Effector memory CD8-positive, alpha-beta T cell (primary cell): ENCODE results near the gene ANO1.

Experiments
- ATAC-seq: fragments of 150-1000 bp; cut with Tn5 transposase; replicated peaks from 2 replicates; pipeline ENCODE4 v1.10.0; 2021; ENCODE audit warnings: mild to moderate bottlenecking, moderate library complexity
- DNase-seq, 3 experiments: peaks; one replicate each; pipeline ENCODE4 v3.0.0; 2021
- H3K27ac Mint-ChIP-seq, 2 donors: one replicate each; pipeline ENCODE4 v1.8.0; 2022; ENCODE audit warnings: mild to moderate bottlenecking in 2 of 2, mixed read lengths in 2 of 2, moderate library complexity in 2 of 2
- H3K27me3 Mint-ChIP-seq, 2 donors: one replicate each; pipeline ENCODE4 v1.8.0; 2022; ENCODE audit warnings: mixed read lengths in 2 of 2
- H3K36me3 Mint-ChIP-seq: one replicate; pipeline ENCODE4 v1.8.0; 2022; ENCODE audit warnings: mild to moderate bottlenecking, moderate library complexity, mixed read lengths; ENCODE audit not compliant: insufficient read depth
- H3K4me1 Mint-ChIP-seq, 2 donors: one replicate each; pipeline ENCODE4 v1.8.0; 2022; ENCODE audit warnings: low read depth in 2 of 2, mixed read lengths in 2 of 2
- H3K4me3 Mint-ChIP-seq, 2 donors: one replicate each; pipeline ENCODE4 v1.8.0; 2022; ENCODE audit warnings: mild to moderate bottlenecking in 2 of 2, mixed read lengths in 2 of 2, moderate library complexity in 2 of 2
- H3K9me3 Mint-ChIP-seq, 2 donors: one replicate each; pipeline ENCODE4 v1.8.0; 2022; ENCODE audit warnings: mixed read lengths in 2 of 2

The ANO1 gene

DNA sequence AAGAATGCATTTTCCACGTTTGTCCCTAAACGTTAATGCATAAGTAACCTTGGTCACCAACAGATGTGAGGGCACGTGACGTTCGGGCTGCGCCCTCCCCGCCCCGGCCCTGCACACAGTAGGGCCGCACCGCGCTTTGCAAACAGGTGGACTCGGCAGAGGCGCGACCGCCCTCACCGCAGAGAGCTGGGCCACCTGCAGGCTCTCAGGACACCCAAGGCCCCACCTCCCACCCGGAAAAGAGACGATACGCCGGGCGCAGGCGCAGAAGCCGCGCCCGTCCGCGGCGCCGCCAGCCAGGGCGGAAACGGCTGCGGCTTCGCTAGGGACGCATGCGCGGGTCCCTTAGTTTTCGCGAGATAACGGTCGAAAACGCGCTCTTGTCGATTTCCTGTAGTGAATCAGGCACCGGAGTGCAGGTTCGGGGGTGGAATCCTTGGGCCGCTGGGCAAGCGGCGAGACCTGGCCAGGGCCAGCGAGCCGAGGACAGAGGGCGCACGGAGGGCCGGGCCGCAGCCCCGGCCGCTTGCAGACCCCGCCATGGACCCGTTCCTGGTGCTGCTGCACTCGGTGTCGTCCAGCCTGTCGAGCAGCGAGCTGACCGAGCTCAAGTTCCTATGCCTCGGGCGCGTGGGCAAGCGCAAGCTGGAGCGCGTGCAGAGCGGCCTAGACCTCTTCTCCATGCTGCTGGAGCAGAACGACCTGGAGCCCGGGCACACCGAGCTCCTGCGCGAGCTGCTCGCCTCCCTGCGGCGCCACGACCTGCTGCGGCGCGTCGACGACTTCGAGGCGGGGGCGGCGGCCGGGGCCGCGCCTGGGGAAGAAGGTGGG lies 125.0 kb downstream of the ANO1 start, which contains the start of gene FADD:
Gene FADD (plus strand): TSS at position 377 of the 831 bp plus-strand sequence. CDS start 164 bp downstream, at position 541.
- peaks cover 57% of the 10 kb centered on the region for H3K36me3 Mint-ChIP-seq
- H3K27me3 Mint-ChIP-seq, result no peaks in the 10 kb centered on the region
- peak within 1 kb of the TSS; percentile 98 to 99 for H3K27ac Mint-ChIP-seq
- ATAC-seq (peak; percentile 68), DNase-seq (peak; percentile 86 to 88 (median 88))
- no peaks in the 10 kb centered on the region for H3K9me3 Mint-ChIP-seq
- H3K4me1 Mint-ChIP-seq, result peaks cover 28 to 37% of the 10 kb centered on the region in 2 donors
- H3K4me3 Mint-ChIP-seq, result peak within 1 kb of the TSS; percentile 90 to 93

DNA sequence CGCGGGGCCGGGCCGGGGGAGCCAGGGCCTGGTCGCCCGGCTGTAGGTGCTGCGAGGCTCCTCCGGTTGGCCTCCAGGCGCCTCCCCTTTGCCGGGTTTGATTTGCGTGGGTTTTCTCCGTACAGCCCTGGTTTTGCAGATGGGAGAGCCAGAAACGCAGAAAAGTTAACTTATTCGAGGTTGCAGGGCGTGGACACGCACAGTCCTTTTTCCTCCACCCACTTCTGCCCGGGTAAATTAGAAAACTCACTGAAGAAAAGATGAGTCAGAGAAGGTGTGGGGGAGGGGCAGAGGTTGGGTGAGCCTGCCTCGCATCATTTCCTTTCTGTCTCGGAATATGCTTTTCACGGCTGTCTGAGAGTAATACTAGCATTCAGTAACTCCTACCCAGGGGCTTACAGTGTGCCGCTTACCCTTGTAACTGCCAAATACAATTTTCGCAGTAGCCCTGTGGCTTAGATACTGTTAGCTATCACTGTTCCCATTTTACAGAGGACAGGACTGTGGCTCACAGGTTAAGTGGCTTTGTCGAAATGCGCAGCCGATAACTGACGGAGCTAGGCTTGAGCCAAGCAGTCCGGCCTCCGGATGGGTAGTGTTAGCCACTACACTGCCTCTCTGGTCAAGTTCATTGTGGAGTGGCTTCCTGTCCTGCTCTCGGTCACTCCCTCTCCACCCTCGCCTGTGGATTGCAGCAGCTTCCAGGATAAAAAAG lies 125.8 kb downstream of the ANO1 start:
- no peaks in the 10 kb centered on the region for H3K9me3 Mint-ChIP-seq
- H3K4me1 Mint-ChIP-seq, result peaks cover 33 to 43% of the 10 kb centered on the region in 2 donors
- DNase-seq, result peak; percentile 86 to 93 (median 92)
- peak; percentile 77 for ATAC-seq
- peak overlapping the region; percentile 90 to 93 for H3K4me3 Mint-ChIP-seq
- H3K27me3 Mint-ChIP-seq, result no peaks in the 10 kb centered on the region
- peaks cover 65% of the 10 kb centered on the region for H3K36me3 Mint-ChIP-seq
- H3K27ac Mint-ChIP-seq, result peak overlapping the region; percentile 98 to 99

DNA sequence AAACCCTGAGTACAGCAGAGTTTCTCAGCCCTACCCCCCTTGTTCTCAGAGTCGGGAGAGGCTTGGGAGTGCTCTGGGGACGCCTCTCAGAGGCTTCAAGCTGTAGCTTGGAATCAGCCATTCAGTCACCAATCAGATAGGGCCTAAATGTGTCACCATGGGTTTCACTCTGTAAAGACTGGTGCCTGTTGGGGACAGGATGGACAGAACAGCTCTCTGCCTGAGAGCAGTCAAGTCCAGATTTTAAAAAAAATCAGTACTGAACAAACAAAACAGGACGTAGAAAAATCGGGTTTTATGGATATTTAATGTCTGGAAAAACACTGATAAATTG lies 126.3 kb downstream of the ANO1 start:
- DNase-seq (no peak), ATAC-seq (no peak)
- peaks cover 70% of the 10 kb centered on the region for H3K36me3 Mint-ChIP-seq
- no peaks in the 10 kb centered on the region for H3K9me3 Mint-ChIP-seq
- H3K4me3 Mint-ChIP-seq, result peak overlapping the region; percentile 90 to 93
- no peaks in the 10 kb centered on the region for H3K27me3 Mint-ChIP-seq
- peaks cover 38 to 48% of the 10 kb centered on the region in 2 donors for H3K4me1 Mint-ChIP-seq
- H3K27ac Mint-ChIP-seq, result peak overlapping the region; percentile 98 to 99

DNA sequence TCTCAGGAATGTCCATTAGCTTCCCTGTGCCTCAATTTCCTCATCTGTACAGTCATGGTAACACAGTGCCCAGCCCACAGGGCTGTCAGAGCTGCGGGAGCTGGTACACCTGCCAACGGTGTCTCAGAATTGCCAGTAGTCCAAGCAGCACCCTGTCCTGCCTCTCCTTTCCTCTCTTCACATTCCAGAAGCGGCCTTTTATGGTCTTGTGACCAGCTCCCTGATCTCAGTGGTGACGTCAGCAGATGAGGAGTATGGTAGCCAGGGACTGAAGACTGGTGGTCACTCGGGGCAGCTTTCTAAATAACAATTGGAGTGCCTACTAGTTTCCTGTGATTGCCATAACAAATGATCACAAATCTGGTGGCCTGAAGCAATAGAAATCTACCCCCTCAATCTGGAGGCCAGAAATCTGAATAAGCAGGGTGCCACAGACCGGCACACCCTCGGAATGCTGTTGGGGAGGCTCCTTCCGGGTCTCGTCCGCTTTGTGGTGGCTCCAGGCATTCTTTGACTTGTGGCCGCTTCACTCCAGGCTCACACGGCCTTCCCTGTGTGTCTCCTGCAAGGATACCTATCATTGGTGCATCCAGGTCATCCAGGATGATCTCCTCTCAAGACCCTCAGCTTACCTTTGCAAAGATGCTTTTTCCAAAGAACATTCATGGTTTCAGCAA lies 127.1 kb downstream of the ANO1 start:
- DNase-seq (no peak), ATAC-seq (no peak)
- Mint-ChIP-seq H3K9me3 (no peaks in the 10 kb centered on the region), H3K36me3 (peaks cover 78% of the 10 kb centered on the region), H3K27ac (peak overlapping the region; percentile 98 to 99), H3K4me3 (peak overlapping the region; percentile 90 to 93), H3K27me3 (no peaks in the 10 kb centered on the region), H3K4me1 (peaks cover 43 to 50% of the 10 kb centered on the region in 2 donors)

DNA sequence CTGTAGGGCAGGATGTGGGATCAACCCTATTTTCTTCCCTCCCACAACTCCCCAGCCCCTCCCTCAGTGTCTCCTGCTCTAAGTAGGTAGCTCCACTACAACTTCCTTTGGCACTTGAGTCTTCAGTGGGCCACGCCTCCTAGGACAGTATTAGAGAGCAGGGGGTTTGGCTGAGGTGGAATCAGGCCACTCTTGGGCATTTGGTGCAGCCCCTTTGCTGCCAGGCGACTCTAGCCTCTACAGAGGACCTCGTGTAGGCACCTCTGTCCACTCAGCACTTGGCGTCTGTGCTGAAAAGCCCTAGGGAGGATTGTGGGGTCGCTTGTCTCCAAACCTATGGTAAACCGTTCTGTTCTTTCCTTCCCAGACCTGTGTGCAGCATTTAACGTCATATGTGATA lies 127.6 kb downstream of the ANO1 start:
- no peak for DNase-seq
- Mint-ChIP-seq H3K36me3 (peaks cover 79% of the 10 kb centered on the region), H3K9me3 (no peaks in the 10 kb centered on the region), H3K4me3 (peak overlapping the region; percentile 90 to 93), H3K27me3 (no peaks in the 10 kb centered on the region), H3K27ac (peak overlapping the region; percentile 98 to 99), H3K4me1 (peaks cover 44 to 50% of the 10 kb centered on the region in 2 donors)
- no peak for ATAC-seq

DNA sequence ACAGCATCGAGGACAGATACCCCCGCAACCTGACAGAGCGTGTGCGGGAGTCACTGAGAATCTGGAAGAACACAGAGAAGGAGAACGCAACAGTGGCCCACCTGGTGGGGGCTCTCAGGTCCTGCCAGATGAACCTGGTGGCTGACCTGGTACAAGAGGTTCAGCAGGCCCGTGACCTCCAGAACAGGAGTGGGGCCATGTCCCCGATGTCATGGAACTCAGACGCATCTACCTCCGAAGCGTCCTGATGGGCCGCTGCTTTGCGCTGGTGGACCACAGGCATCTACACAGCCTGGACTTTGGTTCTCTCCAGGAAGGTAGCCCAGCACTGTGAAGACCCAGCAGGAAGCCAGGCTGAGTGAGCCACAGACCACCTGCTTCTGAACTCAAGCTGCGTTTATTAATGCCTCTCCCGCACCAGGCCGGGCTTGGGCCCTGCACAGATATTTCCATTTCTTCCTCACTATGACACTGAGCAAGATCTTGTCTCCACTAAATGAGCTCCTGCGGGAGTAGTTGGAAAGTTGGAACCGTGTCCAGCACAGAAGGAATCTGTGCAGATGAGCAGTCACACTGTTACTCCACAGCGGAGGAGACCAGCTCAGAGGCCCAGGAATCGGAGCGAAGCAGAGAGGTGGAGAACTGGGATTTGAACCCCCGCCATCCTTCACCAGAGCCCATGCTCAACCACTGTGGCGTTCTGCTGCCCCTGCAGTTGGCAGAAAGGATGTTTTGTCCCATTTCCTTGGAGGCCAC lies 128.3 kb downstream of the ANO1 start:
- Mint-ChIP-seq H3K36me3 (peaks cover 74% of the 10 kb centered on the region), H3K4me1 (peaks cover 44 to 50% of the 10 kb centered on the region in 2 donors), H3K27me3 (no peaks in the 10 kb centered on the region), H3K9me3 (no peaks in the 10 kb centered on the region), H3K27ac (peak overlapping the region; percentile 98 to 99), H3K4me3 (peak overlapping the region; percentile 90 to 93)
- DNase-seq, result no peak
- ATAC-seq, result no peak

DNA sequence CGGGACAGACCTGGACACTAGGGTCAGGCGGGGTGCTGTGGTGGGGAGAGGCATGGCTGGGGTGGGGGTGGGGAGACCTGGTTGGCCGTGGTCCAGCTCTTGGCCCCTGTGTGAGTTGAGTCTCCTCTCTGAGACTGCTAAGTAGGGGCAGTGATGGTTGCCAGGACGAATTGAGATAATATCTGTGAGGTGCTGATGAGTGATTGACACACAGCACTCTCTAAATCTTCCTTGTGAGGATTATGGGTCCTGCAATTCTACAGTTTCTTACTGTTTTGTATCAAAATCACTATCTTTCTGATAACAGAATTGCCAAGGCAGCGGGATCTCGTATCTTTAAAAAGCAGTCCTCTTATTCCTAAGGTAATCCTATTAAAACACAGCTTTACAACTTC lies 128.9 kb downstream of the ANO1 start:
- no peak for ATAC-seq
- Mint-ChIP-seq H3K36me3 (peaks cover 70% of the 10 kb centered on the region), H3K9me3 (no peaks in the 10 kb centered on the region), H3K4me3 (no peak overlapping the region), H3K27ac (peak overlapping the region; percentile 98 to 99), H3K27me3 (no peaks in the 10 kb centered on the region), H3K4me1 (peaks cover 44 to 50% of the 10 kb centered on the region in 2 donors)
- no peak for DNase-seq

DNA sequence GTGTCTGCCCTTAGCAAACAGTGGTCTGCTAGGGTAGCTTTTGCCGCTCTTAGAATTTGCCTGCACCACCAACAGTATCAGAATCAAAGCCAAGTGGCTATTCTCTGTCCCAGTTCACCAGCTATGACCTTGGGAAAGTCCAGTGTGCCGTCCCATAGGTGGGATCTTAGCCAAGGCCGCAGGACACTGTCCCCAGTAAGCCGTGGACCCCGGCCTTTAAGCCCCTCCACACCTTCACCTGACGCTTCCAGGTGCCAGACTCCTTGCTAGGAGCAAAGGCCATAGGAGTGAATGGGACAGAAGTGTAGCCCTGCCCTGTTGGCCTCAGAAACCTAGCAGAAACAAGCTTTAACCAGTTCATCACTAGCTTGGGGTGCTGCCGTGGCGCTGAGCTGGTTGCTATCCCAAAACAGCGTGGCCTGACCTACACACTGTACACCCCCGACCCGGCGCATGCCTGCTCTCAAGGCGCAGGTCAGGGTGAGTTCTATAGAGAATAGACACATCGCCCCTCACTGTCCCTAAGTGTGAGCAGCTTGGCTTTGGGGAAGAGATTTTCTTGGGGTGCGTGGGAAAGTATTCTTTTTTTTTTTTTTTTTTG lies 129.5 kb downstream of the ANO1 start:
- Mint-ChIP-seq H3K27me3 (no peaks in the 10 kb centered on the region), H3K4me3 (no peak overlapping the region), H3K36me3 (peaks cover 67% of the 10 kb centered on the region), H3K27ac (peak overlapping the region; percentile 98 to 99), H3K9me3 (no peaks in the 10 kb centered on the region), H3K4me1 (peaks cover 43 to 50% of the 10 kb centered on the region in 2 donors)
- ATAC-seq (no peak), DNase-seq (no peak)

DNA sequence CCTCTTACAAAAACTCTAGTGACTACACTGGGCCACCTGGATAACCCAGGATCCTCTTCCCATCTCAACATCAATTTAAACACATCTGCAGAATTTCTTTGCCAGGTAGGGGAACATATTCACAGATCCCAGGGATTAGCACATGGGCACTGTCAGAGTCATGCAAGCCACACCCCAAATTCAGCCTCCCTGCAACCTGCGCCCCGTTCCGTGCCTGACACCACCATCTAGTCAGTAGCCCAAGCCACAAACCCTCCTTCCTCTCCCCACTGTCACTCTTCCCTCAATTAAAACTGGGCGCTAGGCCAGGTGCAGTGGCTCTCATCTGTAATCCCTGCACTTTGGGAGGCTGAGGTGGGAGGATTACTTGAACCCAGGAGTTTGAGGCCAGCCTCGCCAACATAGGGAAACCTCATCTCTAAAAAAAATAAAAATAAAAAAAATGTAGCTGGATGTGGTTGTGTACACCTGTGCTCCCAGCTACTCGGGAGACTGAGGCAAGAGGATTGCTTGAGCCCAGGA lies 131.3 kb downstream of the ANO1 start:
- Mint-ChIP-seq H3K27me3 (no peaks in the 10 kb centered on the region), H3K27ac (peak overlapping the region; percentile 76 to 85), H3K4me1 (peaks cover 36 to 39% of the 10 kb centered on the region in 2 donors), H3K36me3 (peaks cover 51% of the 10 kb centered on the region), H3K9me3 (no peaks in the 10 kb centered on the region), H3K4me3 (no peak overlapping the region)
- ATAC-seq, result no peak
- DNase-seq, result no peak

DNA sequence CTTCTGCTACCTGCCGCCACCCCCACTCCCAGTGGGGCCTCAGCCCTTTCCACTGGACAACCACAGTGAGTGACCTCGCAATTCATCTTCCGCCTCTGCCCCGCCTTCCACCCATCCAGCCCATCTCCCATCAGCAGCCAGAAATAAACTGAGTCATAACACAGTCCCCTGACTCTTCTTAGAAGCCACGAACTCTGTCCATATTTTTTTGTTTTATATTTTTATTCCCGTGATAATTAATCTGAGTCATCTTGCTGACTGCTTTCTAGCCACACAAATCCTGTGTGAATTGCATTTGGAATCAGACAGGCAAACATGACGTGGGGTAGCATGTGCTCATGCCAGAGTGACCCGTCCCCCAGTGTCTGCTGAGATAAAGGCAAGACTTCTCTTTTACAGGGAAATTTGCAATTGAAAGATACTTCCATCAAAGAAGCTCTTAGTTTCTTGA lies 132.0 kb downstream of the ANO1 start:
- no peaks in the 10 kb centered on the region for H3K27me3 Mint-ChIP-seq
- H3K27ac Mint-ChIP-seq, result peak overlapping the region; percentile 57 to 85
- peaks cover 30 to 33% of the 10 kb centered on the region in 2 donors for H3K4me1 Mint-ChIP-seq
- ATAC-seq (no peak), DNase-seq (no peak)
- H3K4me3 Mint-ChIP-seq, result no peak overlapping the region
- H3K9me3 Mint-ChIP-seq, result no peaks in the 10 kb centered on the region
- peaks cover 49% of the 10 kb centered on the region for H3K36me3 Mint-ChIP-seq

DNA sequence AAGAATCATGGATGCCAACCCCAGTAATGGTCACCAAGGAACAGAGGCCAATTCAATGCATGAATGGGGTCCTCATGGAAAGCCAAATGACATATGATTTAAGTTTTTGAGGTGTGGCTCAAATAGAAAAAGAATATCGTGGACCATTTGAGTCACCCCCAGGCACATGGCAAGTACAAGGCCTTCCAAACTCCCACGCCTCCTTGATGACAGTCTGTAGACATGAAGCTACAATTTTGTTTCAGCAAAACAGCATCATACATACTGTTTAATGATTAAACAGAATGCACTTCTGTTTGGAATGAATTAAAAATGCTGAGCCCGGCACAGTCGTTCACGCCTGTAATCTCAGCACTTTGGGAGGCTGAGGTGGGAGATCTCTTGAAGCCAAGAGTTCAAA lies 132.4 kb downstream of the ANO1 start:
- Mint-ChIP-seq H3K36me3 (peaks cover 45% of the 10 kb centered on the region), H3K9me3 (no peaks in the 10 kb centered on the region), H3K4me1 (peaks cover 26 to 29% of the 10 kb centered on the region in 2 donors), H3K4me3 (no peak overlapping the region), H3K27ac (peak overlapping the region; percentile 57 to 85), H3K27me3 (no peaks in the 10 kb centered on the region)
- DNase-seq, result no peak
- ATAC-seq, result no peak

DNA sequence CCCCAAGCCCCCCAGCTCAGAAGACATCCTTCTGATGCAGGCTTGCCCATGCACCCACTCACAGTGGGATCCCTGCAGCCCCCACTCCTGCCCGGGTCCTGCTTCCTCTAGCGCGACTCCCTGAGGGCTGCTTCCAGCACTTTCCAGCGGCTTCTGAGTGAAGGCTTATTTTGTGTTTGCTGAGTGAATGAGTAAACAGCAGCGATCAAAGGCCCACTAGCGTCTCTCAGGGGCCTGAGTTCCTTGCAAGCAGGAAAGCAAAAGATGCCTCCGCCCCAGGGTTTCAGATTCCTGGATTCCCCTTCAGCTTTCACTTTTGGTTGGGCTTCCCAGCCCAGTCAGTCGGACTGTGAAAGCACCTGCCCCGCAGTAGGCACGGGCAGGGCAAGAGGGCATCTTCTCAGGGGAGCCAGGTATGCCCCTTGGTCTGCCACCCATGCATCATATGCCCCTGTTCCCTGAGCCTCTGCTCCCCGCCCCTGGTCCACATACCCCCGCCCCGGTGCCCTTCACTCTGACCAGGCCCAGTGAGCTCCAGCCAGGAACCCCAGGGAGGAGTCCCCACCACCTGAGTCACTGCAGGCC lies 134.2 kb downstream of the ANO1 start:
- Mint-ChIP-seq H3K27ac (peak overlapping the region; percentile 68 to 73), H3K27me3 (no peaks in the 10 kb centered on the region), H3K4me3 (no peak overlapping the region), H3K9me3 (no peaks in the 10 kb centered on the region), H3K36me3 (peaks cover 28% of the 10 kb centered on the region), H3K4me1 (peaks cover 16 to 17% of the 10 kb centered on the region in 2 donors)
- no peak for ATAC-seq
- DNase-seq, result no peak
